MM.1S (cell line): ENCODE results near the gene UBASH3A.

Experiments used
- CTCF ChIP-seq: fragments of 300-600 bp; sonication (generic); IDR thresholded peaks from 2 replicates; pipeline ENCODE4 v1.5.1; 2016; ENCODE audit warnings: antibody characterized with exemption, low read length, mixed read lengths
- EZH2 ChIP-seq: fragments of 300-600 bp; sonication (generic); optimal IDR thresholded peaks from 2 replicates; pipeline ENCODE3; 2017; ENCODE audit warnings: low read depth, mild to moderate bottlenecking, antibody characterized with exemption, low read length, mixed read lengths

GRCh38 chr21:42385619-42386018, 18.1 kb upstream of the UBASH3A start:
- TF ChIP-seq CTCF (no peak), EZH2 (no peak)
